Keratinocyte (primary cell): ENCODE data around the gene UQCRHL.

Experiments used
- EZH2 ChIP-seq: IDR thresholded peaks from one replicate; pipeline ENCODE4 v1.6.1; 2012; ENCODE audit warnings: inconsistent platforms, mild to moderate bottlenecking, low read length, moderate library complexity
- TF ChIP-seq, protein P1 (sequence below), 3 experiments: IDR thresholded peaks in 1 of 3; conservative IDR thresholded peaks in 1 of 3; optimal IDR thresholded peaks in 1 of 3; 2 replicates in 2 of 3; 3 replicates in 1 of 3; pipeline versions ENCODE3 to v1.5.1; 2011; ENCODE audit warnings: low read length in 3 of 3, mild to moderate bottlenecking in 3 of 3, moderate library complexity in 2 of 3, control low read depth in 1 of 3, inconsistent platforms in 1 of 3; ENCODE audit not compliant: insufficient read depth in 2 of 3; ENCODE audit errors: extremely low read depth in 1 of 3

DNA sequence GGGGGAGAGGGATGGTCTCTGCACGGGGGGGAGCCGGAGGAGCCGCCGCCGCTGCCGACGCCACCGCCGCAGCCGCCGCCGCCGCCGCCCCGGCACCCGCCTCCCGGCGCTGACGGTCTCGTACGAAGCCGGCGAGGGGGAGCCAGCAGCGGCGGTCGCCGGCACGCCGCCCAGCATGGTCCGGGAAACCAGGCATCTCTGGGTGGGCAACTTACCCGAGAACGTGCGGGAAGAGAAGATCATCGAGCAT lies 40.4 kb upstream of the UQCRHL start:
- TF ChIP-seq, protein P1, sequence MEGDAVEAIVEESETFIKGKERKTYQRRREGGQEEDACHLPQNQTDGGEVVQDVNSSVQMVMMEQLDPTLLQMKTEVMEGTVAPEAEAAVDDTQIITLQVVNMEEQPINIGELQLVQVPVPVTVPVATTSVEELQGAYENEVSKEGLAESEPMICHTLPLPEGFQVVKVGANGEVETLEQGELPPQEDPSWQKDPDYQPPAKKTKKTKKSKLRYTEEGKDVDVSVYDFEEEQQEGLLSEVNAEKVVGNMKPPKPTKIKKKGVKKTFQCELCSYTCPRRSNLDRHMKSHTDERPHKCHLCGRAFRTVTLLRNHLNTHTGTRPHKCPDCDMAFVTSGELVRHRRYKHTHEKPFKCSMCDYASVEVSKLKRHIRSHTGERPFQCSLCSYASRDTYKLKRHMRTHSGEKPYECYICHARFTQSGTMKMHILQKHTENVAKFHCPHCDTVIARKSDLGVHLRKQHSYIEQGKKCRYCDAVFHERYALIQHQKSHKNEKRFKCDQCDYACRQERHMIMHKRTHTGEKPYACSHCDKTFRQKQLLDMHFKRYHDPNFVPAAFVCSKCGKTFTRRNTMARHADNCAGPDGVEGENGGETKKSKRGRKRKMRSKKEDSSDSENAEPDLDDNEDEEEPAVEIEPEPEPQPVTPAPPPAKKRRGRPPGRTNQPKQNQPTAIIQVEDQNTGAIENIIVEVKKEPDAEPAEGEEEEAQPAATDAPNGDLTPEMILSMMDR (optimal IDR thresholded peaks at IDR 0.05 in 1 of 3, IDR thresholded peaks at IDR 0.05 in 1 of 3, conservative IDR thresholded peaks at IDR 0.05 in 1 of 3; ENCODE audit: extremely low read depth in 1 of 3, insufficient read depth in 2 of 3, low read length in 3 of 3): no peak
- TF ChIP-seq EZH2: no peak
